Spleen (tissue), 11 donors: ENCODE results near the gene AFDN. TPM values are rescaled to one million over a fixed set of nuclear protein-coding genes. Genes with fewer than 3 reads are reported as not detected.

Experiments
- DNase-seq: peaks from one replicate; pipeline ENCODE4 v3.0.0-alpha.2; 2020
- H3K27ac ChIP-seq, 8 donors: fragments of 200-600 bp; sonication (generic) in 7 of 8; 1 replicate in 4 of 8; 2 replicates in 4 of 8; pipeline versions ENCODE4 v1.5.0 to v1.8.0; 2016 to 2021; ENCODE audit warnings: inconsistent platforms in 4 of 8, mild to moderate bottlenecking in 4 of 8, moderate library complexity in 1 of 8
- H3K27me3 ChIP-seq, 7 donors: fragments of 200-600 bp; sonication (generic) in 6 of 7; replicated peaks in 1 of 7; 1 replicate in 4 of 7; 2 replicates in 3 of 7; pipeline versions ENCODE4 v1.5.0 to v1.8.0; 2016 to 2021; ENCODE audit warnings: inconsistent platforms in 3 of 7, mild to moderate bottlenecking in 1 of 7
- H3K36me3 ChIP-seq, 6 donors: fragments of 200-600 bp; sonication (generic) in 5 of 6; 1 replicate in 4 of 6; 2 replicates in 2 of 6; pipeline versions ENCODE4 v1.5.0 to v1.8.0; 2016 to 2021; ENCODE audit warnings: inconsistent platforms in 2 of 6
- H3K4me1 ChIP-seq, 6 donors: fragments of 200-600 bp; sonication (generic) in 5 of 6; 1 replicate in 3 of 6; 2 replicates in 3 of 6; pipeline versions ENCODE4 v1.5.0 to v1.8.0; 2016 to 2021; ENCODE audit warnings: inconsistent platforms in 3 of 6
- H3K4me3 ChIP-seq, 8 donors: fragments of 200-600 bp; sonication (generic) in 7 of 8; 1 replicate in 4 of 8; 2 replicates in 4 of 8; pipeline versions ENCODE4 v1.5.0 to v1.8.0; 2016 to 2021; ENCODE audit warnings: inconsistent platforms in 4 of 8, mild to moderate bottlenecking in 4 of 8, moderate library complexity in 2 of 8
- H3K9me3 ChIP-seq, 8 donors: fragments of 200-600 bp; sonication (generic) in 7 of 8; 1 replicate in 4 of 8; 2 replicates in 4 of 8; pipeline versions ENCODE4 v1.5.0 to v1.8.0; 2016 to 2021; ENCODE audit warnings: inconsistent platforms in 4 of 8
- POLR2A ChIP-seq, 3 donors: fragments of 450-650 bp; IDR thresholded peaks; one replicate each; pipeline ENCODE4 v1.5.1; 2017; ENCODE audit warnings: antibody characterized with exemption in 3 of 3, mild to moderate bottlenecking in 1 of 3
- POLR2AphosphoS5 ChIP-seq, 3 donors: sonication (generic); formaldehyde crosslinking; IDR thresholded peaks; one replicate each; pipeline ENCODE4 v1.5.1; 2017; ENCODE audit warnings: antibody characterized with exemption in 3 of 3
- WGBS, 5 donors: extraction: QIAGEN DNeasy Blood & Tissue Kit in 3 of 5; methylation state at CpG; one replicate each; pipeline versions ENCODE4 v1.1.5 to v1.1.7; 2013 to 2018; 5-methylcytosine and 5-hydroxymethylcytosine counted together
- intact Hi-C: fragments of 100-400 bp; cut with DNase I; formaldehyde crosslinking; loops from one replicate; pipeline ENCODE4 v1.15.0; 2023; ENCODE audit warnings: low total_unique reads
- polyA plus RNA-seq, 3 donors: library from polyadenylated mRNA; stranded (reverse); fragments of 200-250 nt; gene quantifications; one replicate each; pipeline ENCODE4 v1.2.1, GENCODE V29; 2013
- total RNA-seq, 7 donors: library from RNA; depleted of rRNA in 3 of 7; stranded (reverse); fragments of >200 nt in 3 of 7; fragmentation: NEBNext Ultra II Directional in 4 of 7; extraction: Animal tissue kit (Norgen Biotek cat#: 25700) in 4 of 7; gene quantifications; one replicate each; pipeline versions ENCODE4 v1.1.0 to v1.2.1, GENCODE V29; 2016 to 2021
- TF ChIP-seq, protein P1 (sequence below), 11 experiments: fragments of 200-600 bp in 7 of 11; fragments of 450-650 bp in 4 of 11; sonication (generic) in 4 of 11; IDR thresholded peaks in 8 of 11; conservative IDR thresholded peaks in 3 of 11; 1 replicate in 7 of 11; 2 replicates in 4 of 11; pipeline versions ENCODE4 v1.4.0 to v1.8.0; 2016 to 2021; ENCODE audit warnings: antibody characterized with exemption in 11 of 11, inconsistent platforms in 4 of 11, mild to moderate bottlenecking in 1 of 11
- donor health status: healthy with polysubstance abuse.
- donor health status: DM: no; HTN: no; CAD: no; lungs with moderate emphysema.
- donor health status: DM: no; HTN: no; CAD: no.
- donor health status: Bipolar disorder and iron deficiency.
- donor health status: healthy.
- donor health status: DM: no; HTN: no; CAD: no.
- donor health status: DM: yes; HTN: yes; CAD: no.

Gene AFDN
- total and polyA plus RNA-seq, 10 donors, result 7.4 to 148 (median 102) TPM

DNA sequence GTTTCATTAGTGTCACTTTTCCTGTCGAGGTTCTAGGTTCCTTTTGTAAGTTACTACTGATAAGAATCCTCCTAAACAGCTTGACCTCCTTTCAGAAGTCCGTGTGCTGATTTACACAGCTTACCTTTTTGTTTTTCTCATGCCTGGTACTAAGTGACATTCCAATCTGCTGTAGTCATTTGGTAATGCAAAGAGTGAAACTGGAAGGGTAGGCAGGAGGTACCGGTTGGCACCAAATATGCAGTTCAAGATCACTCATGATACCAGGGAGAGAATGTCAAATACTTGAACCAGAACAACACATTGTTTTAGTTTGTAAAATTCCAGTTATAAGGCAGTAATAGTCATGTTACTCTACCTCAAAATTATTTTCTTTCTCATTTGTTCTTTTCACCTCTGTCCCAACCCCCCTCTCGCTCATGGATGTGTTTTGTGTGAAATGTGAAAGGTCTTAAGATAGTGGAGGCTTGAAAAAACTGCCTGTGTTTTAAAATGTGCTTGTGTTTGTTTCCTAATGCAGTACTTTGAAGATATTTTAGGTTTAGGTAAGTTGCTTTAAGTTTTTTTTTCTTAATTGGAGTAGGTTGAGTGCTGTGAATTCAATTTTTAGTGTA, 23.2 kb downstream of the AFDN start:
- 56 to 68% (median 62%) methylated on average over 4 of the region's 4 CpGs for WGBS, 5 donors
- Histone ChIP-seq H3K4me1 (peaks cover 0 to 28% (median 8%) of the 10 kb centered on the region in 6 donors), H3K27me3 (no peaks in the 10 kb centered on the region), H3K27ac (no peak overlapping the region), H3K9me3 (no peaks in the 10 kb centered on the region), H3K4me3 (no peak overlapping the region), H3K36me3 (no peaks in the 10 kb centered on the region)
- TF ChIP-seq POLR2A (IDR thresholded peaks at IDR 0.05) (no peak), POLR2AphosphoS5 (IDR thresholded peaks at IDR 0.05) (no peak)
- TF ChIP-seq, protein P1, sequence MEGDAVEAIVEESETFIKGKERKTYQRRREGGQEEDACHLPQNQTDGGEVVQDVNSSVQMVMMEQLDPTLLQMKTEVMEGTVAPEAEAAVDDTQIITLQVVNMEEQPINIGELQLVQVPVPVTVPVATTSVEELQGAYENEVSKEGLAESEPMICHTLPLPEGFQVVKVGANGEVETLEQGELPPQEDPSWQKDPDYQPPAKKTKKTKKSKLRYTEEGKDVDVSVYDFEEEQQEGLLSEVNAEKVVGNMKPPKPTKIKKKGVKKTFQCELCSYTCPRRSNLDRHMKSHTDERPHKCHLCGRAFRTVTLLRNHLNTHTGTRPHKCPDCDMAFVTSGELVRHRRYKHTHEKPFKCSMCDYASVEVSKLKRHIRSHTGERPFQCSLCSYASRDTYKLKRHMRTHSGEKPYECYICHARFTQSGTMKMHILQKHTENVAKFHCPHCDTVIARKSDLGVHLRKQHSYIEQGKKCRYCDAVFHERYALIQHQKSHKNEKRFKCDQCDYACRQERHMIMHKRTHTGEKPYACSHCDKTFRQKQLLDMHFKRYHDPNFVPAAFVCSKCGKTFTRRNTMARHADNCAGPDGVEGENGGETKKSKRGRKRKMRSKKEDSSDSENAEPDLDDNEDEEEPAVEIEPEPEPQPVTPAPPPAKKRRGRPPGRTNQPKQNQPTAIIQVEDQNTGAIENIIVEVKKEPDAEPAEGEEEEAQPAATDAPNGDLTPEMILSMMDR (IDR thresholded peaks at IDR 0.05 in 8 of 11, conservative IDR thresholded peaks at IDR 0.05 in 3 of 11), result no peak
- intact Hi-C loops, result no loop called here
- no peak for DNase-seq

DNA sequence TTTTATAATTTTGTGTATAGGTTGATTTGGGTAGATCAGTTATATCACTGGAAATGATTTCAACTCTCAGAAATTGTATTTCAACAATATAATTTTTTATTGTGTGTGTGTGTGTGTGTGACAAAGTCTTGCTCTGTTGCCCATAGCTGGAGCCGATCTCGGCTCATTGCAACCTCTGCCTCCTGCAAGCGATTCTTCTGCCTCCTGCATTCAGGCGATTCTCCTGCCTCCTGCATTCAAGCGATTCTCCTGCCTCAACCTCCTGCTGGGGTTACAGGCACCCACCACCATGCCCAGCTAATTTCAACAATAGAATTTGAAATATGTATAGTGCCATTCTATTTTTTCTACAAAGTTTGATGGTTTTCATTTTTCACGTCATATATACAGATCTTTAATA, 24.1 kb downstream of the AFDN start:
- 94 to 97% (median 95%) methylated on average over 6 of the region's 6 CpGs for WGBS, 5 donors
- H3K36me3 ChIP-seq, result no peaks in the 10 kb centered on the region
- no peak for DNase-seq
- H3K9me3 ChIP-seq, result no peaks in the 10 kb centered on the region
- H3K27ac ChIP-seq, result no peak overlapping the region
- peaks cover 0 to 28% (median 8%) of the 10 kb centered on the region in 6 donors for H3K4me1 ChIP-seq
- no peak for TF ChIP-seq POLR2AphosphoS5 (IDR thresholded peaks at IDR 0.05)
- TF ChIP-seq, protein P1 (IDR thresholded peaks at IDR 0.05 in 8 of 11, conservative IDR thresholded peaks at IDR 0.05 in 3 of 11), result no peak
- no peak for TF ChIP-seq POLR2A (IDR thresholded peaks at IDR 0.05)
- H3K27me3 ChIP-seq, result no peaks in the 10 kb centered on the region
- no peak overlapping the region for H3K4me3 ChIP-seq
- intact Hi-C loops, result no loop called here

DNA sequence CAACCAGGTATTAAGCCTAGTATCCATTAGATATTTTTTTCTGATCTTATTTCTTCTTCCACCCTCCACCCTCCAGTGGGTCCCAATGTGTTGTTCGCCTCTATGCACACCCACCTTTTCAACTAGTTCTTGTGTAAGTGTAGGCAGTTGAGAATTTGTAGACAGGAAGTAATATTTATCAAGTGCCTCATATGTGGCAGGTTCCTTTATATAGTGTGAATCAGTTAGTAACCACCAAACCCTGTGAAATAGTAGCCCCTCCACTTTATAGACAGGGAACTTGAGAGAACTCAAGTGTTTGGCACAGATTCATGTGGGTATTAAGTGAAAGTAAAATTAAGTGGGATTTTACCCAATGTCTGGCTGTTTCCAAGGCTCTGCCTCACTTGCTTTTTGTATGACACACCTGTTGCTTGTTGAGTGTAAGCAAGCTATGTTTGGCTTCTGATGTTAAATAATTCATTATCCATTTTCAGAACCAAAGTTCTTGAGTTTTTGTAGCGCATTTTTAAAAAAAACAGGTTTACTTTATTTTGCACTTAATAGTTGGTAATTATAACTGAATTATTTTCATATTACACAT, 24.8 kb downstream of the AFDN start:
- peaks cover 0 to 28% (median 8%) of the 10 kb centered on the region in 6 donors for H3K4me1 ChIP-seq
- WGBS, 5 donors, result 87 to 95% (median 91%) methylated on average over 2 of the region's 2 CpGs
- H3K27me3 ChIP-seq, result no peaks in the 10 kb centered on the region
- H3K4me3 ChIP-seq, result no peak overlapping the region
- DNase-seq, result no peak
- H3K36me3 ChIP-seq, result no peaks in the 10 kb centered on the region
- H3K27ac ChIP-seq, result no peak overlapping the region
- H3K9me3 ChIP-seq, result no peaks in the 10 kb centered on the region
- TF ChIP-seq POLR2A (IDR thresholded peaks at IDR 0.05) (no peak), POLR2AphosphoS5 (IDR thresholded peaks at IDR 0.05) (no peak)
- TF ChIP-seq, protein P1 (IDR thresholded peaks at IDR 0.05 in 8 of 11, conservative IDR thresholded peaks at IDR 0.05 in 3 of 11), result no peak
- intact Hi-C loops, result no loop called here

DNA sequence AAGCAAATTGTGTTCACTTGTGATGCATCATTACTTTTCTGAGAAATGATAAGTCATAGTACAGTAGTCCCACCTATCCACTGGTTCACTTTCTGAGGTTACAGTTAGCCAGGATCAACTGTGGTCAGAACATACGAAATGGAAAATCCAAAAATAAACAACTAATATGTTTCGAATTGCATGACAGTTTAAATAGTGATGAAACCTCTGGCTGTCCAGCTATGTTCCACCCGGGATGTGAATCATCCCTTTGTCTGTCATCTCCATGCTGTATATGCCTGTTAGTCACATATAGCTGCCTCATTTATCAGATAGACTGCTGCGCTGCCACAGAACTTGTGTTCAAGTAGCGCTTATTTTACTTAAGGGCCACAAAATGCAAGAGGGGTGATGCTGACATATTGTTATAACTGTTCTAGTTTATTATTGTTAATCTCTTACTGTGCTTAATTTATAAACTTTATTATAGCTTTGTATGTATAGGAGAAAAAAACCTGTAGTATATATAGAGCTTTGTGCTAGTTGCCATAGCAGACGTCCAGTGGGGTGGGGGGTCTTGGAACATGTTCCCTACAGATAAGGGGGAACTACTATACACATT, 29.2 kb downstream of the AFDN start:
- intact Hi-C loops, result no loop called here
- no peak for DNase-seq
- H3K9me3 ChIP-seq, result no peaks in the 10 kb centered on the region

More for the DNA sequence above, 29.2 kb downstream of the AFDN start:
- Histone ChIP-seq H3K4me3 (no peak overlapping the region), H3K27ac (no peak overlapping the region), H3K36me3 (no peaks in the 10 kb centered on the region), H3K4me1 (peaks cover 0 to 27% (median 8%) of the 10 kb centered on the region in 6 donors), H3K27me3 (no peaks in the 10 kb centered on the region)
- TF ChIP-seq POLR2AphosphoS5 (IDR thresholded peaks at IDR 0.05) (no peak), POLR2A (IDR thresholded peaks at IDR 0.05) (no peak)
- TF ChIP-seq, protein P1 (IDR thresholded peaks at IDR 0.05 in 8 of 11, conservative IDR thresholded peaks at IDR 0.05 in 3 of 11), result no peak
- WGBS, 5 donors, result 83 to 91% (median 86%) methylated on average over 6 of the region's 6 CpGs
